Activated CD4-positive, alpha-beta T cell treated with anti-CD3 and anti-CD28 coated beads for 48 hours (primary cell): Measurements from ENCODE around the gene DMPK.
"Not testable (repeated sequence)": the region's sequence is repeated elsewhere in the genome, so short reads cannot be mapped to it uniquely, and the experiment has no call there.

Experiments used
- DNase-seq: peaks from one replicate; pipeline ENCODE4 v3.0.0-alpha.2; 2020

DMPK gene

DNA sequence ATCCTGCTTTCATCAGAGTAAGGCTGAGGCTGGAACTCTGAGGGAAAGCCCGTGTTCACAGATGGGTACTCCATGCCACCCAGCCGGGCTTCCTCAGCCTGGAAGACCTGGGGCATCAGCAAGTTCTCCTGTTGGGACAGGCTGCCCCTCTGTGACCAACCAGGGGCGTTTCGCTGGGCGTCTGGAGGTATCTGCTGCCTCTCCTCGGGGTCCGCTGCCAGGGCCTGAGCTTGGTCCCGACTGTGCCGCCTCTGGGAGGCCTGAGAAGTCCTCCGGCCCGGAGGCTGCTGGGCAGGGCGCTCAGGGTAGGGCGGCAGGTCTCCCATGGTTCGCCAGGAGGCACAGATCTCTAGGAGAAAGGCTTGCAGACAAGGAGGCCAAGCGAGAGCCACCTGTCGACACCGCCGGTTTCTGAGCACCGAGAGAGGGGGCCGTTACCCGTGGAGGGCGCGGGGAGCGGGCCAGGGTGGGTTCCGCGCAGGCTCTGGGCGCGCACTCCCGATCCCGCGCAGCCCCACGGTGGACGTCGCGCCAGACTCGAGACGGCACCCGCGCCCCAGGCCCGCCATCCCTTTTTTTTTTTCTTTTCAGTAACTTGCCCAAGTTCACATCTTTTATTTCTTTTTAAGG lies 32.7 kb upstream of the DMPK start, which contains the start of gene RSPH6A:
Gene RSPH6A (minus strand): TSS at position 458 of the 630 bp plus-strand sequence. CDS start 132 bp downstream, at position 326.
- no peak for DNase-seq

- no peak for DNase-seq
Observed at GRCh38 chr19:45814166-45814780, 32.0 kb upstream of the DMPK start.

GRCh38 chr19:45812297-45812696 lies 30.0 kb upstream of the DMPK start:
- no peak for DNase-seq

DNA sequence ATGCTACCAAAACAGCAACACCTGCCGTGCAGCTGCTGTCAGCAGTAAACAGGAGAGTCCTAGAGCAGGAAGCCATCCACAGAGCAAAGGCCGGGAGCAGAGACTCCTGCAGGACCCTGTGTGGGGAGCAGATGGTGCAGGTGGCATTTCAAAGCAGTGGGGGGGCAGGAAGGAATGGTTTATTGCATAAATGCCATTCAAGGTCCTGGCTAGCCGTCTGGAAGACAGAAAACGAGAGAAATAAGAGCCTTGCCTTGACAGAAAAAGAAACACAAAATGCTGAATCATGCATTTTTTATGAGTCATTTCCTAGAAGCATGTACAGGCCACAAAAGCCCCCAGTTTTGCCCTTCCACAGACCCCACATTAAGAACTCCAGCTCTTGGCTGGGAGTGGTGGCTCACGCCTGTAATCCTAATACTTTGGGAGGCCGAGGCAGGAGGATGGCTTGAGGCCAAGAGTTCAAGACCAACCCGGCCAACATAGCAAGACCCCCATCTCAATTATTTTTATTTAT lies 27.4 kb upstream of the DMPK start:
- no peak for DNase-seq

DNA sequence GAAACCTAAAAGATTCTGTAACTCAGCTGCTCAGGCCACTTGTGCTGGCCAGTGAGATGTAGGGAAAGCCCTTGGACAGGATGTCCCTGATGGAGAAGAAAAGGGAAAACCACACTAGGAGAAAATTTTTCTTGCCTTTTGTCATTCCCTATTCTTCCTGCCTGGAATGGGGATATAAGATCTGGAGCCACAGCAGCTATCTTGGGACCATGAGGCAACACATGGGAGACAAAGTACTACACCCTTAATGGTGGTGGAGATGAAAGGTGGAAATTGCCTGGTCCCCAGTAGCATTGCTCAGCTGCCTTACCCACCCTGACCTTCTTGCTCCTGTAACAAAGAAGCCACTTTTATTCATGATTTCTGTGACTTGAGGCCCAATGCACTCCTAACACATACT lies 23.4 kb upstream of the DMPK start:
- no peak for DNase-seq

DNA sequence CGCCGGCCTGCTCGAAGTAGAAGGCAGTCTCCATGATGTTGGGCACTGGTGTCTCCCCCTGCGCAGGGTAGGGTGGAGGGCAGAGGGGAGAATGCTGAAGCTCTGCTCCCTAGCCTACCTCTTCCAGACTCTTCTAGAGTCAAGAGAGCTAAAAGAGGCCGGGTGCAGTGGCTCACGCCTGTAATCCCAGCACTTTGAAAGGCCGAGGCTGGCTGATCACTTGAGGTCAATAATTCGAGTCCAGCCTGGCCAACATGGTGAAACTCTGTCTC lies 22.6 kb upstream of the DMPK start:
- no peak for DNase-seq

DNA sequence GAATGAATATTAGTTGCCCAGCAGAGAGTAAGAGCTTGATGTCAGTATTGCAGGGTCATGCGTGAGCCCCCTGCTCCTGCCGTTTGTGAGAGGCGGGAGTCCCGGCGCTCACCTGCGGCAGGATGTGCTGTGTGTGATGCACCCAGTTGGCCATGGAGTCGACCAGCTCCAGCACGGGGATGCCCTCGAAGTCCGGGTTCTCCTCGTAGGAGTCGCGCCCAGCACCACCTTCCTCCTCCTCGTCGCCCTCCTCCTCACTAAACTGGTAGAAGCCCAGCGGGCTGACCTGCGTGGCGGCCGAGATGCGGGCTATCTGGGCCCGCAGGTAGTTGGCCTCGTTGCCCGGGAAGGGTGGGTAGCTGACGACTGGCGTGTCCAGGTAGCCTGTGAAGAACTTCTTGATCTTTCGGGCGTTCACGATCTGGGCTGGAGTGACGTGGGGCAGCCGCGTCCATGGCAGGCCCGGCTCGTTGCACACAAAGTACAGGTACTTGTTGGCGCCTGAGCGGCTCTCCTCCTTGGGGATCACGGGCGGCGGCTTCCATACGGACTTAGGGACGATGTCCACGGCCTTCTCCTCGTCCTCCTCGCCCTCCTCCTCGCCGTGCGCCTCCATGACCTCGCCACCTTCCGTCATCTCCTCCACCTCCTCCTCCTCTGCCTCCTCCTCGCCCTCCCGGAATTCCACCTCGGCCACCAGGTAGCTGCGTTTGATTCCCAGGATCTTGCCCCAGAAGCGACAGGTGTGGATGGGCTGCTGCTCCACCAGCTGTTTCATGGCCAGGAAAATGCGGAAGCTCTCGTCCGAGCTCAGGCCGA lies 22.1 kb upstream of the DMPK start:
- DNase-seq: no peak

- no peak for DNase-seq
Observed at GRCh38 chr19:45801603-45802175, 19.4 kb upstream of the DMPK start.

GRCh38 chr19:45800070-45800553 lies 17.8 kb upstream of the DMPK start:
- DNase-seq: no peak

DNA sequence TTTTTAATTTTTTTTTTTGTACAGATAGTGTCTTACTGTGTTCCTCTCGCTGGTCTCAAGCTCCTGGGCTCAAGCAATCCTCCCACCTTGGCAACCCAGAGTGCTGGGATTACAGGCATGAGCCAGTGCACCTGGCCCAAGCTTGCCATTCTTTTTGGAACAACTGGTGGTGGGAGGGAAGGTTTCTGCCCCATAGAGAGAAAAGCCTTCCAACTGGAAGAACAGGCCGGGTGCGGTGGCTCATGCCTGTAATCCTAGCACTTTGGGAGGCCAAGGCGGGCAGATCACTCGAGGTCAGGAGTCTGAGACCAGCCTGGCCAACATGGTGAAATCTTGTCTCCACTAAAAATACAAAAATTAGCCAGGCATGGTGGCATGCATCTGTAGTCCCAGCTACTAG lies 17.3 kb upstream of the DMPK start:
- DNase-seq: not testable (repeated sequence)

DNA sequence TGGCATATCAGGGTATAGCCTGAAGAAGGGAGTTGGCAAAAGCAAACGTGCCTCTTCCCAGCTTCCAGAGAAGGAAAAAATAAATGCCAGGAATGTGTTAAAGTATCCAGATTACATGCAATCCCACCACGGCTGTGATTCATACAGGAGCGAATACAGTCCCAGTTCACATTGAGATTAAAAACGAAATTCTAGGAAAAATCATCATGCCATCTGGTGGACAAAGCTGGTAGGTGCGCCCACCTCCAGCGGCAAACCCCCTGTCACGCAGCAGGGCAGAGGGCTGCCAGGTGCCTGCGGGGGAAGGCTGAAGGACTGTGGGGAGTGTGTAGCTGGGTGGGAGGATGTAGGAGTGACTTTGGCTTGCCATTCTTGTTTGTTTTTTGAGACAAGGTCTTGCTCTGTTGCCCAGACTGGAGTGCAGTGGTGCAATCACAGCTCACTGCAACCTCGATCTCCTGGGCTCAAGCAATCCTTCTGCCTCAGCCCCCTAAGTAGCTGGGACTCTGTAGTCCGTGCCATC lies 16.8 kb upstream of the DMPK start:
- peak; percentile 65 for DNase-seq

DNA sequence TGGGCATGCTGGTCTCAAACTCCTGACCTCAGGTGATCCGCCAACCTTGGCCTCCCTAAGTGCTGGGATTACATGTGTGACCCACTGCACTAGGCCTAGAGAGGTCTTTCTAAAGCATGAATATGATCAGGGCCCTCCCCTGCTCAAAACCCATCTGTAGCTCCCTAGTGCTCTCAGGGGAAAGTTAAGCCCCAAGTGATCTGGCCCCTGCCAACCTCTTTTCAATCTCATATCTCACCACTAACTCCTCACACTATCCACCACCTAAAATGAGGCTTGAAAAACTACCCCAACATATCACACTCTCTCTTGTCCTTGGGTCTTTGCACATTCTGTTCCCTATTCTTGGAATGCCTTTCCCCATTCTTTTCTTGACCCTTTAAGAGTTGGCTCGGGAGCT lies 12.3 kb upstream of the DMPK start:
- no peak for DNase-seq

- no peak for DNase-seq
Observed at GRCh38 chr19:45793876-45794275, 11.6 kb upstream of the DMPK start.

GRCh38 chr19:45793178-45793564 lies 10.9 kb upstream of the DMPK start:
- DNase-seq: no peak

DNA sequence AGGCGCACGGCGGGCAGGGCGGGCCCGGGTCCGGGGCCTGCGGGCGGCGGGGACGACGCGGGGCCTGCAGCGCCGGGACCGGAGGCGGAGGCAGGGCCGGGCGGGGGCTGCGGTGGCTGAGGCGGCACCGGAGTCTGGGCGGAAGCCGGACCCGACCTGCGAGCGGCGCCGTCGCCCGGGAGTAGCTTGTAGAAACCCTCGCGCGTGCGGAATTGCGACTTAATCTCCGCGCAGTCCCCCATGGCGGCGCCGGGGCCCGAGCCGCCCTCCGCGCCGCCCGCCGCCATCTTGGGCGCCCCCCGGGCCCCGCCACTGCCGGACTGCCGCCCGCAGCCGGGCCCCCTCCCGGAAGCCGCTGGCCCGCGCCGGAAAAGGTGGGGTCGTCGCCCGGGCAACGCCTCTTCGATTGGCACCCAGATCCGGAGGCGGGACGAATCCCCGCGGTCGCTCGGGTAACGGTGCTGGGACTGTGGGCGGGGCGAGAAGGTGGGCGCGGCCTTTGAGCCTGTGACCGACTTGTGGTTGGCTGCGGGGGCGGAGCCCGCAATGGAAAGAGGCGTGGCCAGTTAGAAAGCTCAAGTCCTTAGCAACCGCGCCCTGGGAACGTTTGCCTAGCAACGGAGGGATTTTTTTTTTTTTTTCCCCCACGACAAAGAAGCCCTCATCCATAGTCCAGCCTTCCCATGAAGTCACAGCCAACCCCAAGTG lies 10.3 kb upstream of the DMPK start, which contains the start of gene DMWD:
Gene DMWD (minus strand): TSS at position 376 of the 708 bp plus-strand sequence. CDS start 89 bp downstream, at position 287.
- peak; percentile 100 for DNase-seq

GRCh38 chr19:45791744-45792469 lies 9.6 kb upstream of the DMPK start:
- peak; percentile 31 for DNase-seq

GRCh38 chr19:45790942-45791341 lies 8.7 kb upstream of the DMPK start:
- DNase-seq: peak; percentile 33

DNA sequence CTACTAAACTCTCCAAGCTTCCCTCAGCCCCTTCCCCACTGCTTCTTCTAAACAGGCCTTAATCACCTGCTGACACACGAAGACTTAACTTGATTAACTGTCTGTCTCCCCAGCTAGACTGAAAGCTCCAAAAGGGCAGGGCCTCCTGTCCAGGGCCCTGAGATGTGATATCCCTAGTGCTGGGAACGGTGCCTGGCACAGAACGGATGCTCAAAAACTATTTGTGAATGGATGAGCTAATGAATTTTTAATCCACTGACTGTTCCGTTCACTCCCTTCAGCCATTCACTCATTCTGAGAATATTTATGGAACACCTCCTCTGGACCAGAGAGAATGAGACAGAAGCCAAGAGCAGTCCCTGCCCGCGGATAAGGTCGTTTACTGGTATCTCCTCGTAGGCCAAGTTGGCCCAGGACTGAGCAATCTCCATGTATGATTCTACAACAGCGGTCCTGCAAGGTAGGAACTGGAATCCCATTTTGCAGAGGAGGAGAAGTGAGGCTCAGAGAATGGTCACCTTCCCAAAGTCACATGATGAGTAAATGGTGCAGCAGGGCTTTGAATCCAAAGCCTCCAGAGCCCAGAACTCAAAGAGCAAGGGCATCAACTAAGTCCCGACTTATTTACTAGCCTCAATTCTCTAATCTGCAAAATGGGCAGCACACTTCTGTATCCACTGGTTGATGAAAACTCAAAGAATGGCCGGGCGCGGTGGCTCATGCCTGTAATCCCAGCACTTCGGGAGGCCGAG lies 6.9 kb upstream of the DMPK start:
- DNase-seq: no peak

GRCh38 chr19:45786533-45786894 lies 4.2 kb upstream of the DMPK start:
- no peak for DNase-seq

DNA sequence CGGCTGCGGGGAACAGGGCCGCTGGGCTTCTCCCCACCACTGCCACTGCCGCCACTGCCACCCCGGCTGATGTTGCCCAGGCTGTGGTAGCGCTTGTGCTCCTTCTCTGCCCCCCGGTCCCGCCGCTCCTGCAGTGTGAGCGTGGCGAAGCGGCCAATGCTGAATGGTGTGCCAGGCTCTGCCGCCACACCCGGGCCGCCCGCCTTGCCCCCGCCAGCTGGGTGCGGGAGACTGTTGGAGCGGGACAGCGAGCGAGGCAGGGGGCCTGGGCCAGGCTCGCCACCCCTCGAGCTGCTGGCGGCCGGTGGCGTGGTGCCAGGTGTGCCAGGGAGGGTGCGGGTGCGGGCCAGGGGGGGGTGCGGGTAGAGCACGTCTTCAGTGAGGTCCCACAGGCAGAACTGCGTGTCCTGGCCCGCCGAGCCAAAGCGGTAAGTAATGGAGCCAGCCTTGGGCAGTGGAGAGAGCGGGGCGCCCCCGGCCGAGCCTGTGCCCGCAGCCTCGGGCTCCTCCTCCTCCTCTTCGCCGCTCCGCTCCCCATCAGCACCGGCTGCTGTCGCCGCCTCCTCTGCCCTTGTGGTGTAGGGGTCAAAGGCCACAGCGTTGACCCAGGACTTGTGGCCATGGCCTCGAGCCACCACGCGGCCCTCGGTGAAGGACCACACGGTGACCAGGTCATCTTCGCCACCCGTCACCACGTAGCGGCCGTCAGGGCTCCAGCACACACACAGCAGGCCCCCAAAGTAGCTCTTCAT lies 3.7 kb upstream of the DMPK start:
- DNase-seq: no peak
